Measurements from ENCODE around the gene MVP.

Gene MVP

DNA sequence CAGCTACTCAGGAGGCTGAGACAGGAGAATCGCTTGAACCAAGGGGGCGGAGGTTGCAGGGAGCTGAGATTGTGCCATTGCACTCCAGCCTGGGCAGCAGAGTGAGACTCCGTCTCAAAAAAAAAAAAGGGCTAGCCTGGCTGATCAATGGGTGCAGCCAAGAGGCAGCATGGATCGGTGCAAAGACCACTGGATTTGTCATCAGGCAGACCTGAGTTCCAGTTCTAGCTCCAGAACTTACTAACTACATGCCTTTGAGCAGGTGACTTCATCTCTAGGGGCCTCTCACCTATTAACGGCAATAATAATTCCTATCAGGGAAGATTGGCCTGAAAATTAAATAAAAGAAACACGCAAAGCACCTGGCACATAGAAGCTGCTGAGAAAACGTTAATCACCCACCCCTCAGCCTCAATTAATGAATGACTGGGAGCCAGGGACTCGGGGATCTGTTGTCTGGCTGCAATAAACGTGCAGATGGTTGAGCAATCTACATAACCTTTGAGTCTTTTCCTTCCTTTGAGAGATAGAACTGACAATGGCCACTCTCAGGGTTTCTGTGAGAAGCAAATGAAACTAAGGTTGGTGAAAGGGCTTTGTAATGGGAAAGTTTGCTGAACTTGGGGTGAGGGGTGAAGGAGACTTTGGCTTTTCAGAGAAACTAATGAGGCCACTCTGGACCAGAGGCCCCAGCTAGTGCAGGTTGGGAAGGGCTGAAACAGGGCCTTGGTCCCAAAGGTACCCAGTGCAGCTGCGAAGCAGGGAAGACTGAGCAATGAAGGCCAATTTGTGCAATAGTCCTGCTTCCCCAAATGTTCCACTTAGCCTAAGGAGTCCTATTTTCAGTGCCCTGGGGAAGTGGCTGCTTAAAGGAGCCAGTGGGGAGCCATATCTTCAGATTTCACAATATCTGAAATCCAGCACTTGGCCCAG lies 71.5 kb downstream of the MVP start:
- DNase-seq (ENCODE audit: extremely low read depth, low read depth): no peak
- TF ChIP-seq, protein P1, sequence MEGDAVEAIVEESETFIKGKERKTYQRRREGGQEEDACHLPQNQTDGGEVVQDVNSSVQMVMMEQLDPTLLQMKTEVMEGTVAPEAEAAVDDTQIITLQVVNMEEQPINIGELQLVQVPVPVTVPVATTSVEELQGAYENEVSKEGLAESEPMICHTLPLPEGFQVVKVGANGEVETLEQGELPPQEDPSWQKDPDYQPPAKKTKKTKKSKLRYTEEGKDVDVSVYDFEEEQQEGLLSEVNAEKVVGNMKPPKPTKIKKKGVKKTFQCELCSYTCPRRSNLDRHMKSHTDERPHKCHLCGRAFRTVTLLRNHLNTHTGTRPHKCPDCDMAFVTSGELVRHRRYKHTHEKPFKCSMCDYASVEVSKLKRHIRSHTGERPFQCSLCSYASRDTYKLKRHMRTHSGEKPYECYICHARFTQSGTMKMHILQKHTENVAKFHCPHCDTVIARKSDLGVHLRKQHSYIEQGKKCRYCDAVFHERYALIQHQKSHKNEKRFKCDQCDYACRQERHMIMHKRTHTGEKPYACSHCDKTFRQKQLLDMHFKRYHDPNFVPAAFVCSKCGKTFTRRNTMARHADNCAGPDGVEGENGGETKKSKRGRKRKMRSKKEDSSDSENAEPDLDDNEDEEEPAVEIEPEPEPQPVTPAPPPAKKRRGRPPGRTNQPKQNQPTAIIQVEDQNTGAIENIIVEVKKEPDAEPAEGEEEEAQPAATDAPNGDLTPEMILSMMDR (IDR thresholded peaks at IDR 0.05; ENCODE audit: low read depth, low read length): no peak

DNA sequence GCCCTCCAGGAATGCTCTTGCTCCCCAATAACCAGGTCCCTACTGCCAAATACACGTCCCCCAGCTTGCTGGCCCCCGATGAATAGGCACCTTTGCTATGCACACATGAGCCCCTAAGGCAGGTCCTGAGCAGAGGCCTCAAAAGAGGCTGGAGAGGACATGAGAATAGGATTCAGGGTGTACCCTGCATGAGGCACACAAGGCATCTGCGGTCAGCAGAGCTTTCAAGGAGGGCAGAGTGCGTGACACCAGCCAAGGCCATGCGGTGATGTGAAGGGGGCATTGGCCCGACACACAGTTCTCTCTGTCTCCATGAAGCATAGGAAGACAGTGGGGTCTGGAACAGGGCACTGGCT lies 72.2 kb downstream of the MVP start:
- DNase-seq (ENCODE audit: extremely low read depth, low read depth): no peak
- TF ChIP-seq, protein P1 (IDR thresholded peaks at IDR 0.05; ENCODE audit: low read depth, low read length): no peak

DNA sequence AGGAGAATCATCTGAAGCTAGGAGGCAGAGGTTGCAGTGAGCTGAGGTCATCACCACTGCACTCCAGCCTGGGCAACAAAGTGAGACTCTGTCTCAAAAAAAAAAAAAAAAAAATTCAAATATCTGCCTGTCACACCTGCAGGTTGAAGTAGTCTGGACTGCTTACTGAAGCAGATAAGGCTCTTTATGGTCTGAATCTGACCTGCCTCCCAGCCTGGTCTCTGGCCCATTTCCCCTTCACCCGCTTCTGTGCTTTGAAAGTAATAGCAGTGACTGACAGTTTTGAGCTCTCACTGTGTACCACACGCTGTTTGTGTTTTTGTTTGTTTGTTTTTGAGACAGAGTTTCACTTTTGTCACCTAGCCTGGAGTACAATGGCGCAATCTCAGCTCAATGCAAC lies 73.3 kb downstream of the MVP start:
- TF ChIP-seq, protein P1 (IDR thresholded peaks at IDR 0.05; ENCODE audit: low read depth, low read length): no peak
- DNase-seq (ENCODE audit: extremely low read depth, low read depth): no peak

DNA sequence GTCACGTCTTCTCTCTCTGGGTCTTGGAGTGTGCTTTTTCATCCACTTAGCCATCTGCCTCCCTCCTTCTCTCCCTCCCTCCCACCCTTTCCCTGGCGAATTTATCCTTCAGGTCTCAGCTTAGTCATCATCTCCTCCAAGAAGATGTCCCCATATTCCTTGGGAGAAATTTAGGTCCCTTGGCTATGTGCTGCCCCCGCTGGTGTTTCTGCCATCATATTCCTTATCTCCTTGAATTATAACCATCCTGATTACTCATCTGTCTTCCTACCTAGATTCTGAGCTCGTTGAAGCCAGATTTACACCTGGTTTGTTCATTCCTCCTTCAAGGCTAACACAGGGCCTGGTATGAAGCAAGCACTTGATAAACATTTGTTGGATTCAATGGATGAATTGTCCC lies 74.1 kb downstream of the MVP start:
- TF ChIP-seq, protein P1 (IDR thresholded peaks at IDR 0.05; ENCODE audit: low read depth, low read length): no peak
- DNase-seq (ENCODE audit: extremely low read depth, low read depth): no peak

DNA sequence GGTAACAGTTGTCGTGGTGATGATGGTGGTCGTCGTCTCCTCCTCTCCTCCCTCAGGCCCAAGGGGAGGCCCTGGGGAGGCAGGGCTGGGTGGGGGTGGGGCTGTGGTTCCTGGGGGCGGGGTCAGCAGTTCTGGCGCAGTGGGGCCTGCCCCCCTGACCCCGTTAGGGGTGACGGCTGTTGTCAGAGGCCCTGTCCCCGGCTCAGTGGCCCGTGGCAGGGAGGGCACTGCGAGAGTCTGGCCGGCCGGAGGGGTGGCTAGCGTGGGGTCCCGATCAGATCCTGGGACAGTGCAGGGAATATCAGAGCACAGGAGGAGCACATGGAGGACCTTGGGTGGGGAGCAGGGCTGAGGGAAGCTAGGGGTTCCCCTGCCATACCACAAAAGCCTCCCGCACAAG lies 76.6 kb downstream of the MVP start:
- no peak for DNase-seq (ENCODE audit: extremely low read depth, low read depth)
- TF ChIP-seq, protein P1 (IDR thresholded peaks at IDR 0.05; ENCODE audit: low read depth, low read length): no peak

DNA sequence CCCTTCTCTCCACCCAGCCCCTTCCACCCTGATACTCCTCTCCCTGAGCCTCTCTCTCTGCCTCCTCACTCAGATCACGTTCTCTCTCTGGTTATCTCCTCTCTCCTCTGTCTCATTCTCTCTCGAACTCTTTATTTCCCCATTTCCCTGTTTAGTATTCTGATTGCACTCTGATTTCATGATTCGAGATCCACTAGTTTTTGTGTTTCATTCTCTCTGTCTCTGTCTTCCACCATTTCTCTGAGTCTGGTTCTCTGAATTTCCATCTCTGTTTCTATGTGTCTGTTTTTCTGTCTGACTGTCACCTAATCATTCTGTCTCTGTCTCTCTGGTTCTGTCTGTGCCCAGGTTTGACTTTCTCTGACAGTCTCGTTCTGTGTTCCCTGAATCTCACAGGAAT lies 77.1 kb downstream of the MVP start:
- no peak for DNase-seq (ENCODE audit: extremely low read depth, low read depth)
- TF ChIP-seq, protein P1 (IDR thresholded peaks at IDR 0.05; ENCODE audit: low read depth, low read length): no peak

Measured in AG09319 (cell line).